Mesenchymal stem cell (in vitro differentiated cells and primary cell): ENCODE measurements around the gene CENPX.

ENCODE experiments used
- DNase-seq: peaks from one replicate; pipeline ENCODE4 v3.0.0-alpha.2; 2013
- H2AFZ ChIP-seq: one replicate; pipeline ENCODE4 v1.6.1; 2013; ENCODE audit warnings: low read depth, mild to moderate bottlenecking, control low read depth, inconsistent platforms, low read length, moderate library complexity
- H2AK5ac ChIP-seq: 2 replicates; pipeline ENCODE4 v1.6.1; 2013; ENCODE audit warnings: low read length, moderate library complexity, mild to moderate bottlenecking, inconsistent platforms; ENCODE audit not compliant: severe bottlenecking
- H2BK120ac ChIP-seq: one replicate; pipeline ENCODE4 v1.6.1; 2013; ENCODE audit warnings: low read depth, mild to moderate bottlenecking, inconsistent platforms, low read length, moderate library complexity
- H2BK12ac ChIP-seq, 2 experiments: one replicate each; pipeline ENCODE4 v1.6.1; 2013; ENCODE audit warnings: inconsistent platforms in 2 of 2, low read length in 2 of 2, mild to moderate bottlenecking in 2 of 2, moderate library complexity in 2 of 2, control low read depth in 1 of 2
- H2BK15ac ChIP-seq: one replicate; pipeline ENCODE4 v1.6.1; 2013; ENCODE audit warnings: mild to moderate bottlenecking, low read depth, inconsistent platforms; ENCODE audit not compliant: poor library complexity, severe bottlenecking
- H2BK5ac ChIP-seq: 2 replicates; pipeline ENCODE4 v1.6.1; 2013; ENCODE audit warnings: low read depth, mild to moderate bottlenecking, low read length, control low read depth, inconsistent platforms; ENCODE audit not compliant: poor library complexity, severe bottlenecking
- H3K14ac ChIP-seq, 2 experiments: one replicate each; pipeline ENCODE4 v1.6.1; 2013; ENCODE audit warnings: inconsistent platforms in 2 of 2, low read length in 2 of 2, control low read depth in 1 of 2, mild to moderate bottlenecking in 1 of 2, moderate library complexity in 1 of 2
- H3K18ac ChIP-seq, 2 experiments: one replicate each; pipeline ENCODE4 v1.6.1; 2013; ENCODE audit warnings: inconsistent platforms in 2 of 2, low read length in 2 of 2, control low read depth in 1 of 2, low read depth in 1 of 2, mild to moderate bottlenecking in 1 of 2
- H3K23ac ChIP-seq, 2 experiments: one replicate each; pipeline ENCODE4 v1.6.1; 2013; ENCODE audit warnings: inconsistent platforms in 2 of 2, low read length in 2 of 2, mild to moderate bottlenecking in 2 of 2, moderate library complexity in 2 of 2, control low read depth in 1 of 2
- H3K27ac ChIP-seq: 2 replicates; pipeline ENCODE4 v1.5.1; 2013; ENCODE audit warnings: mild to moderate bottlenecking, moderate library complexity, low read length, control low read depth, inconsistent platforms; ENCODE audit not compliant: poor library complexity, severe bottlenecking
- H3K27me3 ChIP-seq, 2 experiments: 2 replicates each; pipeline versions ENCODE4 v1.6.1 to v1.7.0; 2013; ENCODE audit warnings: low read length in 2 of 2, mild to moderate bottlenecking in 2 of 2, moderate library complexity in 2 of 2, control low read depth in 1 of 2, inconsistent platforms in 1 of 2; ENCODE audit not compliant: control insufficient read depth in 1 of 2, insufficient read depth in 1 of 2
- H3K36me3 ChIP-seq, 2 experiments: 2 replicates each; pipeline versions ENCODE4 v1.6.1 to v1.7.0; 2013; ENCODE audit warnings: low read length in 2 of 2, control low read depth in 1 of 2, inconsistent platforms in 1 of 2, low read depth in 1 of 2, mild to moderate bottlenecking in 1 of 2; ENCODE audit not compliant: insufficient read depth in 2 of 2, control insufficient read depth in 1 of 2
- H3K4ac ChIP-seq, 2 experiments: one replicate each; pipeline ENCODE4 v1.6.1; 2013; ENCODE audit warnings: inconsistent platforms in 2 of 2, low read length in 2 of 2, mild to moderate bottlenecking in 2 of 2, moderate library complexity in 2 of 2, control low read depth in 1 of 2, low read depth in 1 of 2
- H3K4me1 ChIP-seq: 2 replicates; pipeline ENCODE4 v1.6.1; 2013; ENCODE audit warnings: low read depth, low read length, control low read depth; ENCODE audit not compliant: control insufficient read depth, insufficient read depth
- H3K4me2 ChIP-seq: 2 replicates; pipeline ENCODE4 v1.6.1; 2013; ENCODE audit warnings: low read length, mild to moderate bottlenecking, inconsistent platforms; ENCODE audit not compliant: poor library complexity, severe bottlenecking
- H3K4me3 ChIP-seq, 2 experiments: 2 replicates each; pipeline versions ENCODE4 v1.5.1 to v1.7.0; 2013; ENCODE audit warnings: low read length in 2 of 2, mild to moderate bottlenecking in 2 of 2, control low read depth in 1 of 2, low read depth in 1 of 2; ENCODE audit not compliant: insufficient read depth in 1 of 2
- H3K79me1 ChIP-seq: replicated peaks from 2 replicates; pipeline ENCODE4 v1.6.1; 2013; ENCODE audit warnings: mild to moderate bottlenecking, control low read depth, low read length, inconsistent platforms; ENCODE audit not compliant: poor library complexity, severe bottlenecking
- H3K9ac ChIP-seq: 2 replicates; pipeline ENCODE4 v1.7.0; 2013; ENCODE audit warnings: mild to moderate bottlenecking, low read length, moderate library complexity
- H3K9me3 ChIP-seq: 2 replicates; pipeline ENCODE4 v1.7.0; 2013; ENCODE audit warnings: mild to moderate bottlenecking, low read length; ENCODE audit not compliant: control insufficient read depth
- H4K8ac ChIP-seq: one replicate; pipeline ENCODE4 v1.6.1; 2013; ENCODE audit warnings: inconsistent platforms, mild to moderate bottlenecking, low read length, moderate library complexity
- H4K91ac ChIP-seq: one replicate; pipeline ENCODE4 v1.6.1; 2013; ENCODE audit warnings: mild to moderate bottlenecking, low read length, inconsistent platforms
- WGBS: methylation state at CpG from one replicate; pipeline ENCODE4 v1.1.7; 2013; ENCODE audit warnings: mixed read lengths; 5-methylcytosine and 5-hydroxymethylcytosine counted together

CENPX gene

GRCh38 chr17:82036634-82037091 lies 14.0 kb upstream of the CENPX start:
- Histone ChIP-seq H3K9ac (peak overlapping the region; percentile 83), H2AK5ac (no peak overlapping the region), H2BK120ac (no peak overlapping the region), H3K27me3 (peaks cover 0 to 12% of the 10 kb centered on the region in 2 experiments), H2BK12ac (peak overlapping the region; percentile 11 to 17), H3K79me1 (peaks cover 15% of the 10 kb centered on the region), H4K8ac (peak overlapping the region; percentile 5), H3K4me1 (peaks cover 21% of the 10 kb centered on the region), H4K91ac (peak overlapping the region; percentile 62), H2AFZ (no peak overlapping the region), H3K23ac (no peak overlapping the region), H3K18ac (peak overlapping the region; percentile 5 to 11), H2BK5ac (no peak overlapping the region), H3K4me2 (peak overlapping the region; percentile 75), H3K36me3 (peaks cover 0 to 24% of the 10 kb centered on the region in 2 experiments), H3K27ac (peak overlapping the region; percentile 15), H2BK15ac (peak overlapping the region; percentile 70), H3K14ac (peak overlapping the region in 1 of 2 experiments; percentile 8), H3K9me3 (no peaks in the 10 kb centered on the region), H3K4me3 (peak overlapping the region; percentile 66 to 86), H3K4ac (peak overlapping the region in 1 of 2 experiments; percentile 66)
- no peak for DNase-seq
- 58% methylated on average over 23 of the region's 23 CpGs for WGBS

DNA sequence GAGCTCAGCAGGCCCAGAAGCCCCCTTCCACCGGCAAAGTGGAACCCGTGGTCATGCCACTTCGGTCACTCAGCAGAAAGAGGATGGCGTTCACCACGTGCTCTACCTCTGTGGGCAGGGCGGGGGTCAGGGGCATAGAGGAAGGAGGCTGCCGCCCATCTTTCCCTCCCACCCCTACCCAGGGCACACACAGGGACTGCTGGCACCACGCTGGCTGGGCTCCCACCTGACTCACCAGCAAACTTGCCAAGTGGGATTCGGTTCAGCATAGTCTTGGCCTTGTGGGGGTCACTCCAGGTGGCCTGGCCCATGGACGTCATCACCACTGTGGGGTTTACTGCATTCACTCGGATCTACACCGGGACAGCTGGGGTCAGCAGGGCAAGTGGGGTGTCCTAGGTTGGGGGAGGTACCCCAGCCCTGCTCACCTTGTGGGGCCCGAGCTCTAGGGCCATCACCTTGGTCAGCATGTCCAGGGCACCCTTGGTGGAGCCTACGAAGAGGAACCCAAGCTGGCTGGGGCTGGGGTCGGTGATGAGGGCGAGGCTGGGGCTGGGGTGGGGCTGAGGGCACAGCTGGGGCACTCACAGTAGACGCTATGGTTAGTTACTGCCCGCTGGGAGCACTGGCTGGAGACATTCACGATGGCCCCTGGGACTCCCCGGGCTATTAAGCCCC lies 13.4 kb upstream of the CENPX start:
- H3K4me3 ChIP-seq: peak overlapping the region in 1 of 2 experiments; percentile 86
- no peak overlapping the region for H3K27ac ChIP-seq
- H3K18ac ChIP-seq: no peak overlapping the region
- H2BK120ac ChIP-seq: no peak overlapping the region
- peaks cover 0 to 12% of the 10 kb centered on the region in 2 experiments for H3K27me3 ChIP-seq
- H3K14ac ChIP-seq: no peak overlapping the region
- no peak for DNase-seq
- peak overlapping the region; percentile 83 for H3K9ac ChIP-seq
- H4K8ac ChIP-seq: no peak overlapping the region
- H2AK5ac ChIP-seq: no peak overlapping the region
- 97% methylated on average over 16 of the region's 20 CpGs for WGBS
- H3K79me1 ChIP-seq: peaks cover 15% of the 10 kb centered on the region
- H3K9me3 ChIP-seq: no peaks in the 10 kb centered on the region
- no peak overlapping the region for H3K23ac ChIP-seq
- H3K4me2 ChIP-seq: peak overlapping the region; percentile 75
- no peak overlapping the region for H2AFZ ChIP-seq
- no peak overlapping the region for H2BK5ac ChIP-seq
- peak overlapping the region; percentile 62 for H4K91ac ChIP-seq
- peak overlapping the region; percentile 70 for H2BK15ac ChIP-seq
- no peak overlapping the region for H3K4ac ChIP-seq
- H3K36me3 ChIP-seq: peaks cover 0 to 24% of the 10 kb centered on the region in 2 experiments
- H3K4me1 ChIP-seq: peaks cover 21% of the 10 kb centered on the region
- H2BK12ac ChIP-seq: peak overlapping the region in 1 of 2 experiments; percentile 45

- no peak overlapping the region for H3K27ac ChIP-seq
- H2BK12ac ChIP-seq: no peak overlapping the region
- peaks cover 0 to 24% of the 10 kb centered on the region in 2 experiments for H3K36me3 ChIP-seq
- no peak for DNase-seq
- no peak overlapping the region for H3K4ac ChIP-seq
- peaks cover 25% of the 10 kb centered on the region for H3K4me1 ChIP-seq
- no peak overlapping the region for H2BK15ac ChIP-seq
- H3K27me3 ChIP-seq: peaks cover 0 to 12% of the 10 kb centered on the region in 2 experiments
- H3K9me3 ChIP-seq: no peaks in the 10 kb centered on the region
- WGBS: 93% methylated on average over 8 of the region's 8 CpGs
- H3K14ac ChIP-seq: no peak overlapping the region
- no peak overlapping the region for H4K8ac ChIP-seq
- H3K9ac ChIP-seq: no peak overlapping the region
- no peak overlapping the region for H2AFZ ChIP-seq
- H3K79me1 ChIP-seq: peaks cover 15% of the 10 kb centered on the region
- H2AK5ac ChIP-seq: no peak overlapping the region
- H3K4me3 ChIP-seq: no peak overlapping the region
- no peak overlapping the region for H3K18ac ChIP-seq
- no peak overlapping the region for H4K91ac ChIP-seq
- no peak overlapping the region for H2BK5ac ChIP-seq
- H2BK120ac ChIP-seq: no peak overlapping the region
- no peak overlapping the region for H3K4me2 ChIP-seq
- H3K23ac ChIP-seq: no peak overlapping the region
These were observed 12.8 kb upstream of the CENPX start for GRCh38 chr17:82035488-82035887.

GRCh38 chr17:82034371-82035011 lies 11.8 kb upstream of the CENPX start:
- Histone ChIP-seq H2BK12ac (no peak overlapping the region), H4K91ac (no peak overlapping the region), H3K27ac (no peak overlapping the region), H4K8ac (no peak overlapping the region), H3K14ac (no peak overlapping the region), H2BK5ac (no peak overlapping the region), H3K27me3 (peaks cover 0 to 12% of the 10 kb centered on the region in 2 experiments), H3K4me2 (no peak overlapping the region), H3K79me1 (peaks cover 15% of the 10 kb centered on the region), H2AK5ac (no peak overlapping the region), H3K4me3 (no peak overlapping the region), H3K9me3 (no peaks in the 10 kb centered on the region), H2BK120ac (no peak overlapping the region), H3K4ac (no peak overlapping the region), H2AFZ (no peak overlapping the region), H3K4me1 (peaks cover 29% of the 10 kb centered on the region), H3K23ac (no peak overlapping the region), H2BK15ac (no peak overlapping the region), H3K9ac (no peak overlapping the region), H3K18ac (no peak overlapping the region), H3K36me3 (peaks cover 0 to 31% of the 10 kb centered on the region in 2 experiments)
- DNase-seq: no peak
- WGBS: 90% methylated on average over 23 of the region's 23 CpGs
